A673 (cell line): Measurements from ENCODE around the gene KRTAP10-2.

ENCODE experiments used
- CTCF ChIP-seq: fragments of 300-800, 200-600 bp; sonication (generic); conservative IDR thresholded peaks from 2 replicates; pipeline ENCODE4 v1.5.1; 2017; ENCODE audit warnings: low read depth, mild to moderate bottlenecking, antibody characterized with exemption, low read length, moderate library complexity, mixed read lengths
- EZH2 ChIP-seq: fragments of 200-600 bp; sonication (generic); IDR thresholded peaks from 2 replicates; pipeline ENCODE4 v1.6.1; 2017; ENCODE audit warnings: borderline replicate concordance, low read depth, mild to moderate bottlenecking, mixed read lengths, antibody characterized with exemption, low read length; ENCODE audit not compliant: poor library complexity, severe bottlenecking

- TF ChIP-seq CTCF = no peak
- TF ChIP-seq EZH2 = no peak
Observed at GRCh38 chr21:44590311-44590721, 39.0 kb upstream of the KRTAP10-2 start.
